Activated CD8-positive, alpha-beta T cell treated with anti-CD3 and anti-CD28 coated beads for 36 hours (primary cell): Measurements from ENCODE around the gene DNM2. TPM values are rescaled to one million over a fixed set of nuclear protein-coding genes. Genes with fewer than 3 reads are reported as not detected.

Source experiments
- ATAC-seq: fragments of 200-7000 bp; cut with Tn5 transposase; one replicate; pipeline ENCODE4 v1.10.0; 2021; ENCODE audit warnings: mild to moderate bottlenecking, moderate library complexity
- CTCF ChIA-PET: fragments of 350-600 bp; sonication (Branson Sonifier 250); formaldehyde crosslinking; loops from one replicate; lab custom pipeline; 2021; ENCODE audit warnings: antibody characterized with exemption; lab: Charles Lee
- POLR2A ChIA-PET: fragments of 350-600 bp; sonication (Branson Sonifier 250); formaldehyde crosslinking; loops from one replicate; lab custom pipeline; 2021; ENCODE audit warnings: antibody characterized with exemption; lab: Charles Lee
- DNase-seq: peaks from one replicate; pipeline ENCODE4 v3.0.0-alpha.2; 2020
- H3K27ac Mint-ChIP-seq: one replicate; pipeline ENCODE4 v1.8.0; 2021; ENCODE audit warnings: mild to moderate bottlenecking, mixed read lengths
- H3K27me3 Mint-ChIP-seq: one replicate; pipeline ENCODE4 v1.8.0; 2021; ENCODE audit warnings: mixed read lengths
- H3K36me3 Mint-ChIP-seq: one replicate; pipeline ENCODE4 v1.8.0; 2021; ENCODE audit warnings: low read depth, mixed read lengths
- H3K4me1 Mint-ChIP-seq: one replicate; pipeline ENCODE4 v1.8.0; 2021; ENCODE audit warnings: low read depth, mixed read lengths
- H3K4me3 Mint-ChIP-seq: one replicate; pipeline ENCODE4 v1.8.0; 2021; ENCODE audit warnings: mild to moderate bottlenecking, moderate library complexity, mixed read lengths
- H3K9me3 Mint-ChIP-seq: one replicate; pipeline ENCODE4 v1.8.0; 2021; ENCODE audit warnings: mixed read lengths
- CTCF ChIP-seq: fragments of 200-600 bp; IDR thresholded peaks from one replicate; pipeline ENCODE4 v1.8.0; 2022; ENCODE audit warnings: antibody characterized with exemption, mild to moderate bottlenecking
- intact Hi-C: fragments of 100-400 bp; cut with micrococcal nuclease; formaldehyde crosslinking; loops from one replicate; pipeline ENCODE4 v1.10.0; 2022
- total RNA-seq, 2 experiments: library from RNA; stranded (reverse); gene quantifications; one replicate each; pipeline ENCODE4 v1.2.3, GENCODE V29; 2021

DNM2 gene
- total RNA-seq, 2 experiments from 2014 or later: 151 to 153 TPM

DNA sequence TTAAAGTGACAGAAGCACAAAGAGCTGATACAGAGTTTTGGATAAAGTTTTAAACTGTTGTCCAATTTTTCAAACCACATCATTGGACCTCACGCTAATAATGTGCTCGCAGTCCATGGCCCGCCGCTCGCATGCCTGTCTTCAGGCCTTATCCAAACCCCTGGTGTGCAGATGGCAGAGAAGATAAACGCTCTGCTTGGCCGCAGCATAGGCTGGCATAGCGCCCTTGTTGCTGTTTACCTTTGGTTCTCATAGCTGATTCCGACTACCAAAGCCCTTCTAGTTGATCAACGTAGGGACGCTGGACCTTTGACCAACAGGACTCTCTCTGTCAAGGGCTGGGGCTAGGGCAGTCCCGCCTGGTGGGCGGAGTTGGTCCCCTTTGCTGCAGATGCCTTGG is 40.1 kb upstream of the DNM2 start:
- Mint-ChIP-seq H3K4me1 (no peaks in the 10 kb centered on the region), H3K9me3 (no peaks in the 10 kb centered on the region), H3K36me3 (peaks cover 64% of the 10 kb centered on the region), H3K27ac (no peak overlapping the region), H3K4me3 (no peak overlapping the region), H3K27me3 (no peaks in the 10 kb centered on the region)
- DNase-seq (no peak), ATAC-seq (no peak)
- CTCF ChIA-PET: interaction anchor here (1.0 to 2.4 kb wide), 3 partner anchors 22 to 96 kb away, joined by 5 to 8 read pairs (median 6); no protein-coding TSS in a partner anchor
- no peak for TF ChIP-seq CTCF
- intact Hi-C loops: no loop called here
- POLR2A ChIA-PET: interaction anchor here (1.1 to 2.4 kb wide), 5 partner anchors 9 to 16 kb away, joined by 3 to 13 read pairs (median 5); no protein-coding TSS in a partner anchor

DNA sequence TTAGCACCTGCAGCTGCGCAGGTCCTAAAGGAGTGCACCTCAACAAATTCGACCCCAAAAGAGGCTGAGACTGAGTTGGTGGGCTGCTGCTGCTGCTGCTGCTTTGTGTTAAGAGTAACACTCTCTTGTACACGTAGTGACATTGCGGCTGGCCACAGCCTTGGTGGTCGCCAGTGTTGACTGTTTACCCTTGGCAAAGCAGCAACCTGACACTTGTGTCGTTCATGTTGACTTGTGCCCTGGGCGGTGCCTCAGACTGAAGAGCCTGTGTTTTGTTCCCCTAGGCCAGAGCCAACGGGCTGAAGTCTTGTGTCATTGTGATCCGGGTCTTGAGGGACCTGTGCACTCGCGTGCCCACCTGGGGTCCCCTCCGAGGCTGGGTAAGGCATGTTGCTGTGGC is 39.1 kb upstream of the DNM2 start:
- ChIA-PET CTCF (interaction anchor here (1.8 to 2.4 kb wide), 2 partner anchors 21 to 97 kb away, joined by 6 to 8 read pairs; no protein-coding TSS in a partner anchor), POLR2A (interaction anchor here (0.5 to 2.9 kb wide), 6 partner anchors 8 to 258 kb away, joined by 3 to 14 read pairs (median 4); no protein-coding TSS in a partner anchor)
- Mint-ChIP-seq H3K27me3 (no peaks in the 10 kb centered on the region), H3K9me3 (no peaks in the 10 kb centered on the region), H3K36me3 (peaks cover 56% of the 10 kb centered on the region), H3K4me1 (no peaks in the 10 kb centered on the region), H3K4me3 (no peak overlapping the region), H3K27ac (no peak overlapping the region)
- no peak for TF ChIP-seq CTCF
- DNase-seq (no peak), ATAC-seq (no peak)
- intact Hi-C loops: no loop called here

- no peak overlapping the region for H3K27ac Mint-ChIP-seq
- intact Hi-C loops: no loop called here
- no peak for TF ChIP-seq CTCF
- POLR2A ChIA-PET: interaction anchor here (1.4 to 2.9 kb wide), 4 partner anchors 9 to 257 kb away, joined by 3 to 14 read pairs (median 10); no protein-coding TSS in a partner anchor
- H3K4me3 Mint-ChIP-seq: no peak overlapping the region
- CTCF ChIA-PET: interaction anchor here (1.0 kb wide), 1 partner anchor 21 kb away, joined by 3 read pairs; the partner anchor contains the start of gene QTRT1
- H3K4me1 Mint-ChIP-seq: no peaks in the 10 kb centered on the region
- H3K36me3 Mint-ChIP-seq: peaks cover 60% of the 10 kb centered on the region
- ATAC-seq (no peak), DNase-seq (no peak)
- H3K27me3 Mint-ChIP-seq: no peaks in the 10 kb centered on the region
- no peaks in the 10 kb centered on the region for H3K9me3 Mint-ChIP-seq
These were observed 38.1 kb upstream of the DNM2 start for GRCh38 chr19:10679743-10680142.

GRCh38 chr19:10680545-10681135 is 37.2 kb upstream of the DNM2 start:
- no peak for TF ChIP-seq CTCF
- intact Hi-C loops: no loop called here
- Mint-ChIP-seq H3K27me3 (no peaks in the 10 kb centered on the region), H3K4me3 (no peak overlapping the region), H3K27ac (no peak overlapping the region), H3K36me3 (peaks cover 58% of the 10 kb centered on the region), H3K4me1 (no peaks in the 10 kb centered on the region), H3K9me3 (no peaks in the 10 kb centered on the region)
- DNase-seq (no peak), ATAC-seq (no peak)
- CTCF ChIA-PET: interaction anchor here (1.0 to 1.1 kb wide), 2 partner anchors 19 to 21 kb away, joined by 3 to 4 read pairs; partner anchors contain the start of gene QTRT1
- POLR2A ChIA-PET: interaction anchor here (0.6 to 2.9 kb wide), 7 partner anchors 9 to 37 kb away, joined by 3 to 14 read pairs (median 4); partner anchors contain the start of genes DNM2 and QTRT1

DNA sequence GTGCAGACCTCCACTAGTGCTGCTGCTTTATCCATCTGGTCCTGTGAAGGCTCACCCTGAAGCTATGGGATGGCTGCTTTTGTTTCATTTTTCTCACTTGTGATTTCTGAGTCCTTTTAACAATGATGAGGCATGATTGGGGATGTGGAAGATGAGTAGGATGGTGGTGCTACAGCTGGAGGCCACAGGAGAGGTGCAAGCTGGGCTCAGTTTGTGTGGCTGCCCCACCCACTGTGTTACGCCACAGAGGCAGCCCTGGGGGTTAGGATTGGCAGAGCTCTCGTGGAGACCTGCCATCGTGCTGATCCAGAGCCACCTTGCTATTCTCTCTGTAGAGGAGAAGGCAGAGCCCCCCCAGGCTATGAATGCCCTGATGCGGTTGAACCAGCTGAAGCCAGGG is 36.2 kb upstream of the DNM2 start:
- Mint-ChIP-seq H3K9me3 (no peaks in the 10 kb centered on the region), H3K4me3 (no peak overlapping the region), H3K27me3 (no peaks in the 10 kb centered on the region), H3K4me1 (no peaks in the 10 kb centered on the region), H3K27ac (peak overlapping the region; percentile 49), H3K36me3 (peaks cover 53% of the 10 kb centered on the region)
- ChIA-PET CTCF (interaction anchor here (0.9 to 1.7 kb wide), 5 partner anchors 14 to 128 kb away, joined by 3 to 5 read pairs (median 4); partner anchors contain the start of gene QTRT1), POLR2A (interaction anchor here (1.0 to 2.9 kb wide), 10 partner anchors 8 to 36 kb away, joined by 3 to 14 read pairs (median 4); partner anchors contain the start of genes DNM2 and QTRT1)
- ATAC-seq (no peak), DNase-seq (no peak)
- no peak for TF ChIP-seq CTCF
- intact Hi-C loops: no loop called here
